UCSD-AML1 (cell line): ENCODE results near the gene OR52E1.
"Not testable (repeated sequence)": the region's sequence is repeated elsewhere in the genome, so short reads cannot be mapped to it uniquely, and the experiment has no call there.

Experiments used
- DNase-seq: peaks from one replicate; lab custom pipeline; 2025; ENCODE audit not compliant: unreplicated experiment; lab: John Stamatoyannopoulos, UW

Gene OR52E1

GRCh38 chr11:5069272-5069671 lies at the start of gene OR52E1:
OR52E1 (plus strand) TSS chr11:5069572.
- no peak for DNase-seq

- DNase-seq: no peak
Observed at GRCh38 chr11:5021996-5022395, 47.4 kb upstream of the OR52E1 start.

GRCh38 chr11:5036669-5037068 lies 32.7 kb upstream of the OR52E1 start:
- DNase-seq: no peak

- DNase-seq: no peak
Observed at GRCh38 chr11:5037926-5038325, 31.4 kb upstream of the OR52E1 start.

GRCh38 chr11:5038341-5038740 lies 31.0 kb upstream of the OR52E1 start:
- DNase-seq: no peak

GRCh38 chr11:5040876-5041275 lies 28.5 kb upstream of the OR52E1 start:
- no peak for DNase-seq

- no peak for DNase-seq
Observed at GRCh38 chr11:5042091-5042490, 27.3 kb upstream of the OR52E1 start.

GRCh38 chr11:5043380-5043779 lies 26.0 kb upstream of the OR52E1 start:
- no peak for DNase-seq

GRCh38 chr11:5046226-5046625 lies 23.1 kb upstream of the OR52E1 start, which contains the start of gene OR52J3:
OR52J3 (plus strand) TSS chr11:5046526; CDS start chr11:5046526, 0 bp downstream.
- DNase-seq: no peak

- DNase-seq: no peak
Observed at GRCh38 chr11:5046754-5047330, 22.5 kb upstream of the OR52E1 start.

- not testable (repeated sequence) for DNase-seq
Observed at GRCh38 chr11:5058679-5059078, 10.7 kb upstream of the OR52E1 start.

- no peak for DNase-seq
Observed at GRCh38 chr11:5059391-5059790, 10.0 kb upstream of the OR52E1 start, which contains the start of gene OR52E2. OR52E2 (minus strand) TSS chr11:5059627; CDS start chr11:5059627, 0 bp downstream.

GRCh38 chr11:5065027-5065426 lies 4.3 kb upstream of the OR52E1 start:
- no peak for DNase-seq

GRCh38 chr11:5071799-5072198 lies 2.4 kb downstream of the OR52E1 start:
- no peak for DNase-seq

GRCh38 chr11:5081405-5081804 lies 12.0 kb downstream of the OR52E1 start:
- no peak for DNase-seq

GRCh38 chr11:5083602-5084001 lies 14.2 kb downstream of the OR52E1 start:
- no peak for DNase-seq

GRCh38 chr11:5088556-5088955 lies 19.2 kb downstream of the OR52E1 start:
- DNase-seq: no peak

GRCh38 chr11:5090668-5091067 lies 21.3 kb downstream of the OR52E1 start:
- no peak for DNase-seq

GRCh38 chr11:5092821-5093585 lies 23.6 kb downstream of the OR52E1 start:
- DNase-seq: no peak

- DNase-seq: no peak
Observed at GRCh38 chr11:5096011-5096410, 26.6 kb downstream of the OR52E1 start.

- DNase-seq: no peak
Observed at GRCh38 chr11:5102246-5102645, 32.9 kb downstream of the OR52E1 start.

- no peak for DNase-seq
Observed at GRCh38 chr11:5103066-5103465, 33.7 kb downstream of the OR52E1 start.

- DNase-seq: no peak
Observed at GRCh38 chr11:5107285-5107684, 37.9 kb downstream of the OR52E1 start.
